HG03571 (cell line): ENCODE results near the gene FAM78A.

Experiments used
- ATAC-seq: cut with Tn5 transposase; IDR thresholded peaks from one replicate; pipeline ENCODE4 v1.9.1; 2021; ENCODE audit not compliant: unreplicated experiment

FAM78A gene

GRCh38 chr9:131276094-131276888 lies at the start of gene FAM78A:
FAM78A (minus strand) TSS chr9:131276510; CDS start chr9:131276179, 331 bp downstream.
- ATAC-seq: no peak

- ATAC-seq: no peak
Observed at GRCh38 chr9:131324736-131325679, 48.7 kb upstream of the FAM78A start.

- no peak for ATAC-seq
Observed at GRCh38 chr9:131323629-131324028, 47.3 kb upstream of the FAM78A start.

GRCh38 chr9:131320031-131320685 lies 43.8 kb upstream of the FAM78A start:
- no peak for ATAC-seq

- no peak for ATAC-seq
Observed at GRCh38 chr9:131319486-131319885, 43.2 kb upstream of the FAM78A start.

GRCh38 chr9:131318231-131319085 lies 42.1 kb upstream of the FAM78A start:
- ATAC-seq: no peak

GRCh38 chr9:131312822-131313770 lies 36.8 kb upstream of the FAM78A start:
- ATAC-seq: no peak

GRCh38 chr9:131312246-131312645 lies 35.9 kb upstream of the FAM78A start:
- ATAC-seq: no peak

GRCh38 chr9:131310833-131311554 lies 34.7 kb upstream of the FAM78A start:
- no peak for ATAC-seq

GRCh38 chr9:131309530-131310276 lies 33.4 kb upstream of the FAM78A start:
- ATAC-seq: no peak

- no peak for ATAC-seq
Observed at GRCh38 chr9:131308906-131309529, 32.7 kb upstream of the FAM78A start.

- ATAC-seq: no peak
Observed at GRCh38 chr9:131308452-131308851, 32.1 kb upstream of the FAM78A start.

- ATAC-seq: no peak
Observed at GRCh38 chr9:131307974-131308373, 31.7 kb upstream of the FAM78A start.

GRCh38 chr9:131306397-131307004 lies 30.2 kb upstream of the FAM78A start:
- ATAC-seq: no peak

GRCh38 chr9:131304676-131305355 lies 28.5 kb upstream of the FAM78A start:
- ATAC-seq: no peak
